Epithelial cell of proximal tubule (primary cell): ENCODE measurements around the gene ISM1. TPM values are rescaled to one million over a fixed set of nuclear protein-coding genes. Genes with fewer than 3 reads are reported as not detected.

Source experiments
- DNase-seq: peaks from one replicate; pipeline ENCODE4 v3.0.0-alpha.2; 2011; ENCODE audit warnings: low read depth
- H3K4me3 ChIP-seq: 2 replicates; pipeline ENCODE4 v1.5.1; 2011; ENCODE audit warnings: low read depth, mild to moderate bottlenecking, low read length
- total RNA-seq: library from RNA; depleted of rRNA; stranded (reverse); fragments of >200 nt; gene quantifications from 2 replicates; pipeline ENCODE4 v1.2.3, GENCODE V29; 2015
- TF ChIP-seq, protein P1 (sequence below): conservative IDR thresholded peaks from 2 replicates; pipeline ENCODE4 v1.5.1; 2012; ENCODE audit warnings: low read depth, mild to moderate bottlenecking, low read length

ISM1 gene
- total RNA-seq, 1 donor from 2014 or later, result 0.06 TPM

GRCh38 chr20:13211956-13212618, 9.0 kb upstream of the ISM1 start:
- DNase-seq, result no peak
- TF ChIP-seq, protein P1, sequence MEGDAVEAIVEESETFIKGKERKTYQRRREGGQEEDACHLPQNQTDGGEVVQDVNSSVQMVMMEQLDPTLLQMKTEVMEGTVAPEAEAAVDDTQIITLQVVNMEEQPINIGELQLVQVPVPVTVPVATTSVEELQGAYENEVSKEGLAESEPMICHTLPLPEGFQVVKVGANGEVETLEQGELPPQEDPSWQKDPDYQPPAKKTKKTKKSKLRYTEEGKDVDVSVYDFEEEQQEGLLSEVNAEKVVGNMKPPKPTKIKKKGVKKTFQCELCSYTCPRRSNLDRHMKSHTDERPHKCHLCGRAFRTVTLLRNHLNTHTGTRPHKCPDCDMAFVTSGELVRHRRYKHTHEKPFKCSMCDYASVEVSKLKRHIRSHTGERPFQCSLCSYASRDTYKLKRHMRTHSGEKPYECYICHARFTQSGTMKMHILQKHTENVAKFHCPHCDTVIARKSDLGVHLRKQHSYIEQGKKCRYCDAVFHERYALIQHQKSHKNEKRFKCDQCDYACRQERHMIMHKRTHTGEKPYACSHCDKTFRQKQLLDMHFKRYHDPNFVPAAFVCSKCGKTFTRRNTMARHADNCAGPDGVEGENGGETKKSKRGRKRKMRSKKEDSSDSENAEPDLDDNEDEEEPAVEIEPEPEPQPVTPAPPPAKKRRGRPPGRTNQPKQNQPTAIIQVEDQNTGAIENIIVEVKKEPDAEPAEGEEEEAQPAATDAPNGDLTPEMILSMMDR, result no peak
- H3K4me3 ChIP-seq, result no peak overlapping the region

- TF ChIP-seq, protein P1, result no peak
- peak; percentile 56 for DNase-seq
- H3K4me3 ChIP-seq, result no peak overlapping the region
These were observed 8.3 kb upstream of the ISM1 start for GRCh38 chr20:13212750-13213149.

GRCh38 chr20:13213335-13213734, 7.7 kb upstream of the ISM1 start:
- DNase-seq, result no peak
- TF ChIP-seq, protein P1, result no peak
- no peak overlapping the region for H3K4me3 ChIP-seq

DNA sequence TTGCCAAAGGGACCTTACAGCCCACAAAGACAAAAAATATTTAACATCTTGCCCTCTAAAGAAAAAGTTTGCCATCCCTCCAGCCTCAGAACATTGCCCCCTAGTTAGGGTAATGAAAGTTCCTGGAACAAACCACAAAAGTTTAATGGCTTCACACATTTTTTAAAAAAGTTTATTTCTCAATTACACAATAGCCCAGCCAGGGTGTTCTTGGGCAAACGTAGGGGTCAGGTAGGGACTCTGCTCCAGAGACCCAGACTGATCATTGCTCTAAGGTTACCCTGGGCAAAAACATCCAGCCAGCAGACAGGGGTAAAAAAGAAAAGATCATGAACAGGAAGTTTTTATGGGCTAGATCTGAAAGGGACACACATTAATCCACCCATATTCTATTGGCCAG, 4.5 kb upstream of the ISM1 start:
- DNase-seq, result no peak
- H3K4me3 ChIP-seq, result no peak overlapping the region
- TF ChIP-seq, protein P1, result no peak

GRCh38 chr20:13219327-13220193, 1.5 kb upstream of the ISM1 start:
- TF ChIP-seq, protein P1, result no peak
- no peak for DNase-seq
- peak overlapping the region; percentile 62 for H3K4me3 ChIP-seq

- TF ChIP-seq, protein P1, result no peak
- peak overlapping the region; percentile 62 for H3K4me3 ChIP-seq
- no peak for DNase-seq
These were observed 725 bp upstream of the ISM1 start for GRCh38 chr20:13220194-13220903.
